ENCODE data around the gene PAK6. TPM values are rescaled to one million over a fixed set of nuclear protein-coding genes. Genes with fewer than 3 reads are reported as not detected.

The PAK6 gene
- total and polyA plus RNA-seq, 9 of the 15 experiments (the other 6 are each of a cell fraction or from before 2014, with no cell fraction given): 0.03 to 0.74 (median 0.16) TPM; not detected in 2

- DNase-seq (ENCODE audit: extremely low read depth in 1 of 4, low spot score in 3 of 4) (no peak), ATAC-seq (no peak), FAIRE-seq (no peak)
- H3K4me3 ChIP-seq: no peak overlapping the region
- peak overlapping the region; percentile 40; the same call in 1 of the 2 replicates for H3K4me2 ChIP-seq (ENCODE audit: insufficient read depth, low read length)
- ChIA-PET CTCF (ENCODE audit: low intra/inter-chr PET ratio) (no interaction called here), POLR2A (interaction anchor here (0.8 to 2.1 kb wide), 4 partner anchors 11 to 220 kb away, joined by 3 to 12 read pairs (median 6); no protein-coding TSS in a partner anchor)
- peak overlapping the region in 1 of 2 experiments; percentile 27; a peak in 2 of 4 replicates for H3K9ac ChIP-seq (ENCODE audit: insufficient read depth in 1 of 2, low read depth in 2 of 2, low read length in 2 of 2)
- no peaks in the 10 kb centered on the region for H3K9me1 ChIP-seq (ENCODE audit: control insufficient read depth, insufficient read depth, low read length)
- TF ChIP-seq SPI1 (IDR thresholded peaks at IDR 0.05; ENCODE audit: borderline replicate concordance, low read depth, low read length) (peak; percentile 84), NCOR1 (IDR thresholded peaks at IDR 0.05) (no peak)
- peaks cover 38% of the 10 kb centered on the region for H3K36me3 ChIP-seq (ENCODE audit: control insufficient read depth, insufficient read depth, low read length)
- H3K27ac ChIP-seq (ENCODE audit: extremely low read depth, low read depth, low read length): no peak overlapping the region
- no peaks in the 10 kb centered on the region; the same call in 1 of the 2 replicates for H4K20me1 ChIP-seq (replicated peaks; ENCODE audit: control insufficient read depth, insufficient read depth, low read length)
- H3K4me1 ChIP-seq (replicated peaks in 1 of 2; ENCODE audit: control insufficient read depth in 2 of 2, insufficient read depth in 2 of 2, low read length in 2 of 2): peaks cover 41 to 51% of the 10 kb centered on the region in 2 experiments
- H3K79me2 ChIP-seq (ENCODE audit: control insufficient read depth, insufficient read depth, low read length): peaks cover 21% of the 10 kb centered on the region
- 78% methylated on average over 2 of the region's 2 CpGs for WGBS (ENCODE audit: insufficient coverage, low coverage, missing lambda C conversion rate)
- in situ Hi-C loops (cut with MboI): no loop called here
- BruUV-seq (replicated peaks): no TSS peak
- no peaks in the 10 kb centered on the region for H3K9me3 ChIP-seq (replicated peaks; ENCODE audit: control insufficient read depth, insufficient read depth, low read depth, low read length)
- no peak overlapping the region for H2AFZ ChIP-seq (ENCODE audit: low read depth, low read length)
- no peaks in the 10 kb centered on the region for H3K27me3 ChIP-seq (ENCODE audit: control insufficient read depth in 2 of 2, insufficient read depth in 2 of 2, low read length in 2 of 2)
- intact Hi-C loops (cut with micrococcal nuclease): no loop called here
Observed at GRCh38 chr15:40325700-40326099, 86.8 kb downstream of the PAK6 start.

Other genes starting within 250 kb of the PAK6 start
Only the 7 nearest of the 13 such genes appear.
- gene BUB1B, start 78.0 kb upstream of the PAK6 start, total RNA-seq (2014; rRNA removed): 73.1 and 79.1 TPM in 2 replicates
- 89.7 and 95.5 TPM in 2 replicates for gene BUB1B, start 78.0 kb upstream of the PAK6 start, total RNA-seq (2014; rRNA removed; fragmentation: Illumina TruSeq; extraction: Trizol)
- gene BUB1B, start 78.0 kb upstream of the PAK6 start, total RNA-seq (2015; rRNA removed; fragmentation: Illumina TruSeq; extraction: Trizol): 81.0 and 82.2 TPM in 2 replicates
- 72.8 and 75.6 TPM in 2 replicates for gene BUB1B, start 78.0 kb upstream of the PAK6 start, total RNA-seq (2021)
- 113 and 118 TPM in 2 replicates for gene BUB1B, start 78.0 kb upstream of the PAK6 start, polyA plus RNA-seq (2011; rRNA removed)
- gene BUB1B, start 78.0 kb upstream of the PAK6 start, polyA plus RNA-seq (2014; fragmentation: Illumina TruSeq; extraction: Trizol): 92.6 and 105 TPM in 2 replicates
- gene BUB1B, start 78.0 kb upstream of the PAK6 start, polyA plus RNA-seq (2014; fragmentation: Nextera tagmentation; extraction: Ambion mirVana): 10 to 100 TPM; 28.7 to 43.3 TPM
- gene BUB1B, start 78.0 kb upstream of the PAK6 start, polyA plus RNA-seq (2014; rRNA removed): 93.4 and 94.2 TPM in 2 replicates
- gene ANKRD63, start 44.0 kb downstream of the PAK6 start, total RNA-seq (2014; rRNA removed): 2.0 and 2.5 TPM in 2 replicates
- gene ANKRD63, start 44.0 kb downstream of the PAK6 start, total RNA-seq (2014; rRNA removed; fragmentation: Illumina TruSeq; extraction: Trizol): not detected in 2 replicates
- gene ANKRD63, start 44.0 kb downstream of the PAK6 start, total RNA-seq (2015; rRNA removed; fragmentation: Illumina TruSeq; extraction: Trizol): not detected in 2 replicates
- 1.8 and 2.5 TPM in 2 replicates for gene ANKRD63, start 44.0 kb downstream of the PAK6 start, total RNA-seq (2021)
- 0.19 TPM in 1 of 2 replicates, not detected in the other for gene ANKRD63, start 44.0 kb downstream of the PAK6 start, polyA plus RNA-seq (2011; rRNA removed)
- gene ANKRD63, start 44.0 kb downstream of the PAK6 start, polyA plus RNA-seq (2014; fragmentation: Illumina TruSeq; extraction: Trizol): not detected in 2 replicates
- not detected for gene ANKRD63, start 44.0 kb downstream of the PAK6 start, polyA plus RNA-seq (2014; fragmentation: Nextera tagmentation; extraction: Ambion mirVana)
- 0.63 and 1.3 TPM in 2 replicates for gene ANKRD63, start 44.0 kb downstream of the PAK6 start, polyA plus RNA-seq (2014; rRNA removed)
- 6.9 and 7.1 TPM in 2 replicates for gene PLCB2, start 68.9 kb downstream of the PAK6 start, total RNA-seq (2014; rRNA removed)
- gene PLCB2, start 68.9 kb downstream of the PAK6 start, total RNA-seq (2014; rRNA removed; fragmentation: Illumina TruSeq; extraction: Trizol): 3.4 and 4.1 TPM in 2 replicates
- gene PLCB2, start 68.9 kb downstream of the PAK6 start, total RNA-seq (2015; rRNA removed; fragmentation: Illumina TruSeq; extraction: Trizol): 10.0 and 10.8 TPM in 2 replicates
- 11.2 and 11.6 TPM in 2 replicates for gene PLCB2, start 68.9 kb downstream of the PAK6 start, total RNA-seq (2021)
- gene PLCB2, start 68.9 kb downstream of the PAK6 start, polyA plus RNA-seq (2011; rRNA removed): 8.0 and 25.4 TPM in 2 replicates
- 9.0 and 9.5 TPM in 2 replicates for gene PLCB2, start 68.9 kb downstream of the PAK6 start, polyA plus RNA-seq (2014; fragmentation: Illumina TruSeq; extraction: Trizol)
- gene PLCB2, start 68.9 kb downstream of the PAK6 start, polyA plus RNA-seq (2014; fragmentation: Nextera tagmentation; extraction: Ambion mirVana): under 1 TPM; 0.37 to 0.59 TPM
- 12.3 and 13.2 TPM in 2 replicates for gene PLCB2, start 68.9 kb downstream of the PAK6 start, polyA plus RNA-seq (2014; rRNA removed)
- gene INAFM2, start 84.6 kb downstream of the PAK6 start, total RNA-seq (2014; rRNA removed): 27.1 and 27.8 TPM in 2 replicates
- 29.1 and 30.4 TPM in 2 replicates for gene INAFM2, start 84.6 kb downstream of the PAK6 start, total RNA-seq (2014; rRNA removed; fragmentation: Illumina TruSeq; extraction: Trizol)
- 29.4 and 32.1 TPM in 2 replicates for gene INAFM2, start 84.6 kb downstream of the PAK6 start, total RNA-seq (2015; rRNA removed; fragmentation: Illumina TruSeq; extraction: Trizol)
- gene INAFM2, start 84.6 kb downstream of the PAK6 start, total RNA-seq (2021): 37.4 and 43.1 TPM in 2 replicates
- gene INAFM2, start 84.6 kb downstream of the PAK6 start, polyA plus RNA-seq (2011; rRNA removed): 26.7 and 27.9 TPM in 2 replicates
- 20.3 and 25.5 TPM in 2 replicates for gene INAFM2, start 84.6 kb downstream of the PAK6 start, polyA plus RNA-seq (2014; fragmentation: Illumina TruSeq; extraction: Trizol)
- gene INAFM2, start 84.6 kb downstream of the PAK6 start, polyA plus RNA-seq (2014; fragmentation: Nextera tagmentation; extraction: Ambion mirVana): 10 to 100 TPM; 11.8 to 12.3 TPM
- 27.2 and 28.2 TPM in 2 replicates for gene INAFM2, start 84.6 kb downstream of the PAK6 start, polyA plus RNA-seq (2014; rRNA removed)
- 0.08 TPM in 1 of 2 replicates, not detected in the other for gene CCDC9B, start 101.9 kb downstream of the PAK6 start, total RNA-seq (2014; rRNA removed)
- gene CCDC9B, start 101.9 kb downstream of the PAK6 start, total RNA-seq (2014; rRNA removed; fragmentation: Illumina TruSeq; extraction: Trizol): 0.36 and 0.38 TPM in 2 replicates
- gene CCDC9B, start 101.9 kb downstream of the PAK6 start, total RNA-seq (2015; rRNA removed; fragmentation: Illumina TruSeq; extraction: Trizol): 0.26 and 0.47 TPM in 2 replicates
- 0.33 and 0.56 TPM in 2 replicates for gene CCDC9B, start 101.9 kb downstream of the PAK6 start, total RNA-seq (2021)
- gene CCDC9B, start 101.9 kb downstream of the PAK6 start, polyA plus RNA-seq (2011; rRNA removed): 0.04 TPM in 2 replicates
- 0.16 and 0.17 TPM in 2 replicates for gene CCDC9B, start 101.9 kb downstream of the PAK6 start, polyA plus RNA-seq (2014; fragmentation: Illumina TruSeq; extraction: Trizol)
- gene CCDC9B, start 101.9 kb downstream of the PAK6 start, polyA plus RNA-seq (2014; fragmentation: Nextera tagmentation; extraction: Ambion mirVana): under 1 TPM; 0.01 to 0.03 TPM
- 0.05 and 0.15 TPM in 2 replicates for gene CCDC9B, start 101.9 kb downstream of the PAK6 start, polyA plus RNA-seq (2014; rRNA removed)
- gene PHGR1, start 112.0 kb downstream of the PAK6 start, total RNA-seq (2014; rRNA removed): not detected in 2 replicates
- gene PHGR1, start 112.0 kb downstream of the PAK6 start, total RNA-seq (2014; rRNA removed; fragmentation: Illumina TruSeq; extraction: Trizol): not detected in 2 replicates
- not detected in 2 replicates for gene PHGR1, start 112.0 kb downstream of the PAK6 start, total RNA-seq (2015; rRNA removed; fragmentation: Illumina TruSeq; extraction: Trizol)
- 0.65 TPM in 1 of 2 replicates, not detected in the other for gene PHGR1, start 112.0 kb downstream of the PAK6 start, total RNA-seq (2021)
- gene PHGR1, start 112.0 kb downstream of the PAK6 start, polyA plus RNA-seq (2011; rRNA removed): not detected in 2 replicates
- gene PHGR1, start 112.0 kb downstream of the PAK6 start, polyA plus RNA-seq (2014; fragmentation: Illumina TruSeq; extraction: Trizol): not detected in 2 replicates
- not detected for gene PHGR1, start 112.0 kb downstream of the PAK6 start, polyA plus RNA-seq (2014; fragmentation: Nextera tagmentation; extraction: Ambion mirVana)
- not detected in 2 replicates for gene PHGR1, start 112.0 kb downstream of the PAK6 start, polyA plus RNA-seq (2014; rRNA removed)
- 0.08 and 0.09 TPM in 2 replicates for gene DISP2, start 119.2 kb downstream of the PAK6 start, total RNA-seq (2014; rRNA removed)
- 0.22 and 0.29 TPM in 2 replicates for gene DISP2, start 119.2 kb downstream of the PAK6 start, total RNA-seq (2014; rRNA removed; fragmentation: Illumina TruSeq; extraction: Trizol)
- gene DISP2, start 119.2 kb downstream of the PAK6 start, total RNA-seq (2015; rRNA removed; fragmentation: Illumina TruSeq; extraction: Trizol): 0.11 and 0.22 TPM in 2 replicates
- 0.74 and 0.89 TPM in 2 replicates for gene DISP2, start 119.2 kb downstream of the PAK6 start, total RNA-seq (2021)
- 0.06 and 0.16 TPM in 2 replicates for gene DISP2, start 119.2 kb downstream of the PAK6 start, polyA plus RNA-seq (2011; rRNA removed)
- 0.25 and 0.29 TPM in 2 replicates for gene DISP2, start 119.2 kb downstream of the PAK6 start, polyA plus RNA-seq (2014; fragmentation: Illumina TruSeq; extraction: Trizol)
- gene DISP2, start 119.2 kb downstream of the PAK6 start, polyA plus RNA-seq (2014; fragmentation: Nextera tagmentation; extraction: Ambion mirVana): under 1 TPM in 1 of 2 experiments, not detected in 1; 0.08 TPM
- 0.08 and 0.09 TPM in 2 replicates for gene DISP2, start 119.2 kb downstream of the PAK6 start, polyA plus RNA-seq (2014; rRNA removed)

Data from K562 (cell line).